Panc1 (cell line): ENCODE results near the gene VSNL1. TPM values are rescaled to one million over a fixed set of nuclear protein-coding genes. Genes with fewer than 3 reads are reported as not detected.

Experiments used
- ATAC-seq: fragments of 200-7000 bp; cut with Tn5 transposase; 2 replicates; pipeline ENCODE4 v1.9.1; 2020; ENCODE audit warnings: mild to moderate bottlenecking, moderate library complexity
- BruUV-seq: library from RNA; stranded (reverse); fragments of 400-500 nt; replicated peaks from 2 replicates; lab custom pipeline; 2021; lab: Mats Ljungman, UMichigan
- CTCF ChIA-PET: fragments of 300-600 bp; sonication (Branson Sonifier 250); formaldehyde crosslinking; loops from one replicate; lab custom pipeline; 2022; ENCODE audit warnings: antibody characterized with exemption; lab: Charles Lee
- POLR2A ChIA-PET: fragments of 300-600 bp; sonication (Branson Sonifier 250); formaldehyde crosslinking; loops from one replicate; lab custom pipeline; 2022; ENCODE audit warnings: antibody characterized with exemption; lab: Charles Lee
- DNase-seq: peaks from one replicate; pipeline ENCODE4 v3.0.0-alpha.2; 2010; ENCODE audit warnings: low read depth, low spot score
- H3K27ac ChIP-seq: 2 replicates; pipeline ENCODE4 v1.5.1; 2011; ENCODE audit warnings: mild to moderate bottlenecking, low read length, inconsistent platforms
- H3K27me3 ChIP-seq: fragments of 200-500 bp; sonication (Bioruptor generic); 2 replicates; pipeline ENCODE4 v1.6.0; 2014; ENCODE audit warnings: low read length, inconsistent platforms; ENCODE audit not compliant: control insufficient read depth, insufficient read depth
- H3K36me3 ChIP-seq: fragments of 200-500 bp; sonication (Bioruptor generic); 2 replicates; pipeline ENCODE4 v1.5.1; 2014; ENCODE audit warnings: inconsistent platforms, mild to moderate bottlenecking, low read length, moderate library complexity; ENCODE audit not compliant: control insufficient read depth, insufficient read depth
- H3K4me1 ChIP-seq: 2 replicates; pipeline ENCODE4 v1.5.1; 2011; ENCODE audit warnings: inconsistent platforms, mild to moderate bottlenecking, low read length, moderate library complexity; ENCODE audit not compliant: control insufficient read depth, insufficient read depth
- H3K4me3 ChIP-seq, 2 experiments: 2 replicates each; pipeline ENCODE4 v1.5.1; 2011 to 2012; ENCODE audit warnings: low read depth in 2 of 2, low read length in 2 of 2, mild to moderate bottlenecking in 2 of 2, inconsistent platforms in 1 of 2, moderate library complexity in 1 of 2
- H3K9me3 ChIP-seq: fragments of 200-500 bp; sonication (Bioruptor generic); 2 replicates; pipeline ENCODE4 v1.5.1; 2014; ENCODE audit warnings: low read depth, mild to moderate bottlenecking, inconsistent platforms, low read length, moderate library complexity; ENCODE audit not compliant: control insufficient read depth, insufficient read depth
- CTCF ChIP-seq: fragments of 450-650 bp; IDR thresholded peaks from 2 replicates; pipeline ENCODE4 v1.5.1; 2017; ENCODE audit warnings: mild to moderate bottlenecking
- POLR2AphosphoS5 ChIP-seq: IDR thresholded peaks from 2 replicates; pipeline ENCODE4 v1.6.1; 2012; ENCODE audit warnings: mild to moderate bottlenecking, low read depth, low read length, moderate library complexity
- REST ChIP-seq, 2 experiments: IDR thresholded peaks; 2 replicates each; pipeline ENCODE4 v1.6.1; 2011 to 2012; ENCODE audit warnings: low read depth in 2 of 2, control low read depth in 1 of 2, low read length in 1 of 2, mild to moderate bottlenecking in 1 of 2, moderate library complexity in 1 of 2; ENCODE audit not compliant: insufficient read depth in 1 of 2
- SIN3A ChIP-seq: IDR thresholded peaks from 2 replicates; pipeline ENCODE4 v1.6.1; 2012; ENCODE audit warnings: low read depth, mild to moderate bottlenecking, low read length, moderate library complexity, borderline replicate concordance; ENCODE audit not compliant: insufficient read depth
- TCF7L2 ChIP-seq: IDR thresholded peaks from 2 replicates; pipeline ENCODE4 v1.6.1; 2011; ENCODE audit warnings: mild to moderate bottlenecking, low read depth, low read length, inconsistent platforms
- in situ Hi-C: cut with HindIII; loops from 2 replicates; pipeline ENCODE4 v1.10.0; 2016; ENCODE audit warnings: low sequenced_read_pairs, low pct_unique_long_range_greater_than_20kb
- intact Hi-C: fragments of 100-400 bp; cut with micrococcal nuclease; formaldehyde crosslinking; loops from one replicate; pipeline ENCODE4 v1.10.0; 2022; ENCODE audit not compliant: unreplicated experiment
- total RNA-seq: library from RNA; stranded (reverse); gene quantifications from one replicate; pipeline ENCODE4 v1.2.1, GENCODE V29; 2021; ENCODE audit not compliant: unreplicated experiment

Gene VSNL1
- total RNA-seq, 1 experiment from 2014 or later, result not detected

DNA sequence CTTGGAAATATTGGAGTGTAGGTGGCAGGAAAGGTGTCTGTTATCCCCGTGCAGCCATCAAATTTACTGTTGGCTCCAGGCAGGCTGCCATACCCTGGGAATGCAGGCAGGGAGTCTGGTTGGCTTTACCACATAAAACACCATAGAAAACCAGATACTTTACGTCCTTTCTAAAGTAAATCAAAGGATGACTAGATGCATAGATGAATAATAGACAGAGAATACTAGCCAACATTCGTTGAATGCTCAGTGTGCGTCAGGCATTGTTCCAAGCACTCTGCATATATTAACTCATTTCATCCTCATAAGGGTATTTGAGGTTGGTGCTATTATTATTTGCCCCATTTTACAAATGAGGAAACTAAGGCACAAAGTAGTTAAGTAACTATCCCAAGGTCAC lies 65.2 kb downstream of the VSNL1 start:
- in situ Hi-C loops (no loop called here), intact Hi-C loops (no loop called here)
- TF ChIP-seq POLR2AphosphoS5 (no peak), TCF7L2 (no peak), REST (IDR thresholded peaks at IDR 0.05; ENCODE audit: insufficient read depth in 1 of 2, low read depth in 2 of 2, low read length in 1 of 2) (no peak), SIN3A (no peak), CTCF (no peak)
- Histone ChIP-seq H3K4me1 (no peaks in the 10 kb centered on the region), H3K27me3 (no peaks in the 10 kb centered on the region), H3K36me3 (no peaks in the 10 kb centered on the region), H3K9me3 (no peaks in the 10 kb centered on the region), H3K4me3 (no peak overlapping the region), H3K27ac (no peak overlapping the region)
- ChIA-PET CTCF (no interaction called here), POLR2A (no interaction called here)
- DNase-seq (no peak), ATAC-seq (no peak)
- BruUV-seq, result no TSS peak

DNA sequence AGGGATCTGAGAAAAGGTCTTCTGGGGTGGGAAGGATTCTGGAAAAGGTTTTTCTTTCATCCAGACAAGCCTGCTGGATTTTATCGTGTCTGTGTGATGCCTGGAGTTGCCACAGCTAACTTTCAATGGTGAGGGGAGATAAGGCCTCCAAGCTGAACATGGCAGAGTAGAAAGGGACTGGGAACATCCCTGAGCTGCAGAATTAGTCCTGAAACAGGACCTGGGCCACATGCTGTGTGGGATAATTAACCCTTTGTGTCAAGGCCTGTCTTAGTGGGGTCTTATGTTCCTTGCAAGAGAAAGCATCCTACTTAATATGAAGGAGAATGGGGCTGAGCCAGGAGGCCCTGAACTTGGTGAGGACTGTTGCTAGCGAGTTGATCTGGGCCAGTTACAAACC lies 66.4 kb downstream of the VSNL1 start:
- BruUV-seq, result no TSS peak
- DNase-seq (no peak), ATAC-seq (no peak)
- H3K36me3 ChIP-seq, result no peaks in the 10 kb centered on the region
- no peak overlapping the region for H3K4me3 ChIP-seq
- in situ Hi-C loops (no loop called here), intact Hi-C loops (no loop called here)
- no peak overlapping the region for H3K27ac ChIP-seq
- CTCF ChIA-PET, result no interaction called here
- no peaks in the 10 kb centered on the region for H3K27me3 ChIP-seq
- TF ChIP-seq POLR2AphosphoS5 (no peak), TCF7L2 (no peak), REST (IDR thresholded peaks at IDR 0.05; ENCODE audit: insufficient read depth in 1 of 2, low read depth in 2 of 2, low read length in 1 of 2) (no peak), CTCF (no peak), SIN3A (no peak)
- POLR2A ChIA-PET, result no interaction called here
- H3K4me1 ChIP-seq, result no peaks in the 10 kb centered on the region
- no peaks in the 10 kb centered on the region for H3K9me3 ChIP-seq
